Ishikawa (cell line): Measurements from ENCODE around the gene SLC25A42.

Experiments used
- CEBPB ChIP-seq: IDR thresholded peaks from 2 replicates; pipeline ENCODE4 v1.6.1; 2012
- CREB1 ChIP-seq: IDR thresholded peaks from 2 replicates; pipeline ENCODE4 v1.6.1; 2012; ENCODE audit warnings: low read depth
- EGR1 ChIP-seq: IDR thresholded peaks from 2 replicates; pipeline ENCODE4 v1.6.1; 2012
- EP300 ChIP-seq: IDR thresholded peaks from 2 replicates; pipeline ENCODE4 v1.6.1; 2012; ENCODE audit warnings: borderline replicate concordance
- FOXM1 ChIP-seq: IDR thresholded peaks from 2 replicates; pipeline ENCODE4 v1.6.1; 2012; ENCODE audit warnings: low read depth, borderline replicate concordance
- NFIC ChIP-seq: IDR thresholded peaks from 2 replicates; pipeline ENCODE4 v1.6.1; 2012
- RAD21 ChIP-seq: IDR thresholded peaks from 2 replicates; pipeline ENCODE4 v1.6.1; 2012; ENCODE audit warnings: low read depth
- REST ChIP-seq: IDR thresholded peaks from 2 replicates; pipeline ENCODE4 v1.6.1; 2012; ENCODE audit warnings: low read depth, mild to moderate bottlenecking
- TAF1 ChIP-seq: IDR thresholded peaks from 2 replicates; pipeline ENCODE4 v1.6.1; 2012; ENCODE audit warnings: low read depth, mild to moderate bottlenecking
- TCF12 ChIP-seq: IDR thresholded peaks from 2 replicates; pipeline ENCODE4 v1.6.1; 2012; ENCODE audit warnings: low read depth
- TEAD4 ChIP-seq: IDR thresholded peaks from 2 replicates; pipeline ENCODE4 v1.6.1; 2012
- YY1 ChIP-seq: IDR thresholded peaks from 2 replicates; pipeline ENCODE4 v1.6.1; 2012; ENCODE audit warnings: low read depth
- ZBTB7A ChIP-seq: IDR thresholded peaks from 2 replicates; pipeline ENCODE4 v1.6.1; 2012; ENCODE audit warnings: low read depth
- TF ChIP-seq, protein P1 (sequence below): IDR thresholded peaks from 2 replicates; pipeline ENCODE4 v1.6.1; 2012
- TF ChIP-seq, protein P2 (sequence below): IDR thresholded peaks from 2 replicates; pipeline ENCODE4 v1.6.1; 2012

SLC25A42 gene

DNA sequence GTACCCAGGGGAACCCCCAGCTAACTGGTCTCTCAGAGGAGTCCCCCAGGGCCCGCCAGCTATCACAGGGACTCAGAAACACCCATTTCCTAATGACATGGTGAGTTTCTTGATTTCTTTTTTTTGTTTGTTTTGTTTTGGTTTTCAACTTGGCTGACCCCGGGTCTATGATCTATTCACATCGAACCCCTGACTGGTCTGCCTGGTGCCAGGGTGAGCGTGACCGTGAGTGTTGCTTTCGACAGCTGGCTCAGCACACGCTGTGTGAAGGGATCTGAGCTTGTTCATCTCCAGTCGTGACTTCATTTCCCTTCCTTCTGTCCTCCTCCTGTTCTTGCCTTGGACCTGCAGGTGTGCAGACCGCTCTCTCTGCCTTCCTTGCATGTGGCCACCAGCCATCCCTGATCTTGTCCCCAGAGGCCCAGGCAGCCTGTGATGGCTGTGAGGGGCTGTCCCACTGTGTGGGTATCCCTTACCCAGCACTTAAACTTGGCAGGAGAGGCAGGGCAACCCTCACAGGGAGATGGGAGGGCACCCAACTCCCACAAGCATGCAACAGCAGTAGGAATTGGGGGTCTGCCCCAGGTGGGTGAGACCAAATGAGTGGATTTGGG is 48.3 kb downstream of the SLC25A42 start:
- TF ChIP-seq YY1 (no peak), RAD21 (no peak), CREB1 (no peak), REST (no peak), EP300 (no peak), ZBTB7A (no peak), FOXM1 (no peak), TEAD4 (no peak), NFIC (no peak), EGR1 (no peak), TCF12 (no peak), CEBPB (no peak)
- TF ChIP-seq, protein P1, sequence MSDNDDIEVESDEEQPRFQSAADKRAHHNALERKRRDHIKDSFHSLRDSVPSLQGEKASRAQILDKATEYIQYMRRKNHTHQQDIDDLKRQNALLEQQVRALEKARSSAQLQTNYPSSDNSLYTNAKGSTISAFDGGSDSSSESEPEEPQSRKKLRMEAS = no peak

DNA sequence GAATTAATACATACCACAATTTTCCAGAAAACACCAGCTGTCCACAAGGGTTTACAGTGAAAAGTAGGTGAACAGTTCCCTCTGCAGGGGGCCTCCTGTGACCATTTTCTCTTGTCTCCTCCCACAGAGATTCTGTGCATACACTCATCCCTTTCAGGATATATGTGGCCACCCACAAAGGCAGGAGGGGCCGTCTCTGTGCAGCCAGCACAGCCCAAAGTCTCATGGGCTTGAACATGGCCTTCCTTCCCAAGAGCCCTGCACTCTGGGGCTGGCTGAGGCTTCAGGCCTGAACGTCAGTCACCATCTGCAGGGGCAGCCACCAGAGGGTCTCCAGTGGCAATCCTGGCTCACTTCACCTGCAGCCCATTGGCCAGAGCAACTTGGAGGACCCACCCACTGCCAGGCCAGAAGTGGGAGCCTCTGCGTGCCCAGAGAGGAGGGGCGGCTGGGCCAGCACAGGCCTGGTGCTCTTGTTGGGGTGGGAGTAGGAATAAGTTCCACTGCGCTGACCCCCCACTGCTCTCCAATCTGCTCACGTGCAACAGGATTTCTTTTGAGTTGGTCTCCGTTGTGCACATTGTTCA is 49.3 kb downstream of the SLC25A42 start:
- TF ChIP-seq ZBTB7A = peak; percentile 27; the same call in 1 of the 2 replicates
- TF ChIP-seq NFIC = no peak

- TF ChIP-seq ZBTB7A (no peak), RAD21 (peak; percentile 35; the same call in 1 of the 2 replicates)
Observed at GRCh38 chr19:19115954-19116353, 52.2 kb downstream of the SLC25A42 start.

GRCh38 chr19:19119325-19120237 is 55.8 kb downstream of the SLC25A42 start:
- TF ChIP-seq RAD21 (no peak), CREB1 (no peak)

DNA sequence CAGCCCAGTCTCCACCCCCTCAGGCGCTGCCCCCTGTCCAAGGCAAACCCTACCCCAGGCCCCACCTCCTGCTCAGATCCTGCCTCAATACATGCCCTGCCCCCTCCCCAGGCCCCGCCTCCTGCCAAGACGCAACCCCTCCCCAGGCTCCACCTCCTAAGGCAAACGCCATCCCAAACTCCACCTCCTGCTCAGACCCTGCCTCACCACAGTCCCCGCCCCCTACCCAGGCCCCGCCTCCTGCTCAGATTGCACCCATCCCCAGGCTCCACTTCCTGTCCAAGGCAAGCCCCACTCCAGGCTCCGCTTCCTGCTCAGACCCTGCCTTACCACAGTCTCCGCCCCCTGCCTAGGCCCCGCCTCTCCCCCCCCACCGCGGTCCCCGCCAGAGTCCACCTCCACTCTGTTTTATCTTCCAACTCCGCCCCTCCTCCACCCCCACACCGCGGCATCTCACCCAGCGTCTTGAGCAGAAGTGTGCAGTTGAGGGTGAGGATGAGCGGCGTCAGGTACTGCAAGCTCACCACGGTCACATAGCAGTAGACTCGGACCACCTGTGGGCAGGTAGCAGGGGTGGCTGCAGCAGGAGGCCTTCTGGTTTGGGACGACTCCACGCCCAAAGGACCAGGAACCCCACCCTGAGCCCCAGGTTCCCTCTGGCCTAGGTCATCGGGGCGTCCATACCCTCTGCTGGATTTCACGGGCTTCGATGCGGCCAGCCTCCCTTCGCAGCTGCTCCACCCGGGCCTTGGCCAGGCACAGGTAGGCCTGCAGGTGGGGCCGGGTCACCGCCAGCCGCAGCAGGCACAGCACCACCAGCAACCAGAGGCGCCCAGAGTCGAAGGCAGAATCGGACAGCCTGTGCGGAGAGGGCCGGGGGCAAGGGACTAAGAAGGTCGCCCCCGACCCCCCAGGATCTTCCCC is 56.8 kb downstream of the SLC25A42 start:
- no peak for TF ChIP-seq RAD21
- TF ChIP-seq REST = no peak
- peak; percentile 75 for TF ChIP-seq EGR1

DNA sequence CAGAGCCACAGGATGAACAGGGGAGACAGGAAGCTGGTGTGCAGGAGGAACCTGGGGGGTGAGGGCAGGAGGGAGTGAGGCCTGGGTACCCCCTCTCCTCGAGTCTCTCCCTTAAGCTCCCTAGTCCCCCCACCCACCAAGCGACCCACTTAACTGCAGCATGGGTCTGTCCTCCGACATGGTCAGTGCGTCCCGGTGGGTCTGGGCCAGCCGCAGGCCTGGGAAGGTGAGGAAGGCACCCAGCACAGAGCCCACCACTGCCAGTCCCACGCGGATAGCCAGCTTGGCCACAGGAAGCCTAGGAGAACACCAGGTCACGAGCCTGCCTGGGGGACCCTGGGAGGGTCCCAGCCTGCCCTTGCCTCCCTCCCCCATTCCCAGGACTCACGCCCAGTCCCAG is 57.6 kb downstream of the SLC25A42 start:
- TF ChIP-seq, protein P1 = no peak
- TF ChIP-seq CREB1 = no peak
- no peak for TF ChIP-seq RAD21
- TF ChIP-seq TEAD4 = no peak
- TF ChIP-seq CEBPB = no peak
- TF ChIP-seq EP300 = no peak
- TF ChIP-seq EGR1 = no peak
- TF ChIP-seq NFIC = no peak

DNA sequence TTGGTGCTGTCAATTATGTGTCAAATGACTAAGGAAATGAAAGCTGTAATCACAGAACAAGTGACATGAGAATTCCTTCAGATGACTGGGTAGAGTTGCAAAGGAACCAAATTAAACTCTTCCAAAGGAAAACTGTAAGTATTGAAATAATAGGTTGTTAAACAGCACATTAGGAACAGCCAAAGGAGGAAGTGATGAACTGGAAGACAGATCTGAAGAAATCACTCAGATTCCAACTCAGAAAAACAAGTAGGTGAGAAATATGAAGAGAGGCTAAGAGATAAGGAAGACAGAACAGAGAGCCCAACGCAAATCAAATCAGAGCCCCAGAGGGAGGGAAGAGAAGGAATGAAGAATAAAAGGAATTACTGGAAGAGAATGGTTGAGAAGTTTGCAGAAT is 59.1 kb downstream of the SLC25A42 start:
- no peak for TF ChIP-seq EGR1
- no peak for TF ChIP-seq CREB1
- no peak for TF ChIP-seq REST
- TF ChIP-seq, protein P2, sequence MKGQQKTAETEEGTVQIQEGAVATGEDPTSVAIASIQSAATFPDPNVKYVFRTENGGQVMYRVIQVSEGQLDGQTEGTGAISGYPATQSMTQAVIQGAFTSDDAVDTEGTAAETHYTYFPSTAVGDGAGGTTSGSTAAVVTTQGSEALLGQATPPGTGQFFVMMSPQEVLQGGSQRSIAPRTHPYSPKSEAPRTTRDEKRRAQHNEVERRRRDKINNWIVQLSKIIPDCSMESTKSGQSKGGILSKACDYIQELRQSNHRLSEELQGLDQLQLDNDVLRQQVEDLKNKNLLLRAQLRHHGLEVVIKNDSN = no peak
- TF ChIP-seq ZBTB7A = no peak
- TF ChIP-seq RAD21 = no peak
- TF ChIP-seq, protein P1 = no peak
- TF ChIP-seq TEAD4 = no peak
- TF ChIP-seq TCF12 = no peak
- TF ChIP-seq TAF1 = no peak
- TF ChIP-seq YY1 = no peak
- no peak for TF ChIP-seq EP300
- no peak for TF ChIP-seq CEBPB
- TF ChIP-seq FOXM1 = no peak
- no peak for TF ChIP-seq NFIC
